ENCODE data around the gene CTNNBL1. TPM values are rescaled to one million over a fixed set of nuclear protein-coding genes. Genes with fewer than 3 reads are reported as not detected.
A peak's percentile ranks its signal among the peaks of the same experiment; 100 is the strongest.

CTNNBL1 gene
- total RNA-seq, 1 donor from 2014 or later = 87.7 TPM

GRCh38 chr20:37872161-37872560 lies 178.3 kb downstream of the CTNNBL1 start:
- no peak overlapping the region for H3K27ac Mint-ChIP-seq (ENCODE audit: unreplicated experiment)
- no peak overlapping the region for H3K4me3 Mint-ChIP-seq
- no peak for DNase-seq (ENCODE audit: low read depth, low spot score)
- no peak for TF ChIP-seq CTCF (conservative IDR thresholded peaks at IDR 0.05)
- H3K9me3 Mint-ChIP-seq = no peaks in the 10 kb centered on the region
- no peaks in the 10 kb centered on the region for H3K27me3 Mint-ChIP-seq (ENCODE audit: low read depth)
- H3K36me3 Mint-ChIP-seq (ENCODE audit: low read depth) = peaks cover 8% of the 10 kb centered on the region
- H3K4me1 Mint-ChIP-seq = peaks cover 35% of the 10 kb centered on the region

- Mint-ChIP-seq H3K27ac (ENCODE audit: unreplicated experiment) (no peak overlapping the region), H3K27me3 (ENCODE audit: low read depth) (no peaks in the 10 kb centered on the region), H3K4me1 (peaks cover 19% of the 10 kb centered on the region), H3K9me3 (no peaks in the 10 kb centered on the region), H3K36me3 (ENCODE audit: low read depth) (peaks cover 8% of the 10 kb centered on the region), H3K4me3 (no peak overlapping the region)
- no peak for DNase-seq (ENCODE audit: low read depth, low spot score)
- TF ChIP-seq CTCF (conservative IDR thresholded peaks at IDR 0.05) = no peak
Measured at GRCh38 chr20:37873884-37874283, 180.1 kb downstream of the CTNNBL1 start.

GRCh38 chr20:37875460-37876175 lies 181.8 kb downstream of the CTNNBL1 start:
- no peak for DNase-seq (ENCODE audit: low read depth, low spot score)
- Mint-ChIP-seq H3K9me3 (no peaks in the 10 kb centered on the region), H3K4me3 (no peak overlapping the region), H3K36me3 (ENCODE audit: low read depth) (peaks cover 6% of the 10 kb centered on the region), H3K27me3 (ENCODE audit: low read depth) (no peaks in the 10 kb centered on the region), H3K4me1 (peaks cover 4% of the 10 kb centered on the region), H3K27ac (ENCODE audit: unreplicated experiment) (peak overlapping the region; percentile 27)
- TF ChIP-seq CTCF (conservative IDR thresholded peaks at IDR 0.05) = no peak

- no peak overlapping the region for H3K27ac Mint-ChIP-seq (ENCODE audit: unreplicated experiment)
Measured at GRCh38 chr20:37876863-37877262, 183.0 kb downstream of the CTNNBL1 start.

More at GRCh38 chr20:37876863-37877262, 183.0 kb downstream of the CTNNBL1 start:
- TF ChIP-seq CTCF (conservative IDR thresholded peaks at IDR 0.05) = no peak
- peaks cover 2% of the 10 kb centered on the region for H3K36me3 Mint-ChIP-seq (ENCODE audit: low read depth)
- DNase-seq (ENCODE audit: low read depth, low spot score) = no peak
- H3K9me3 Mint-ChIP-seq = no peaks in the 10 kb centered on the region
- H3K4me1 Mint-ChIP-seq = no peaks in the 10 kb centered on the region
- no peak overlapping the region for H3K4me3 Mint-ChIP-seq
- no peaks in the 10 kb centered on the region for H3K27me3 Mint-ChIP-seq (ENCODE audit: low read depth)
